H9 (cell line): ENCODE measurements around the gene TCHH. TPM values are rescaled to one million over a fixed set of nuclear protein-coding genes. Genes with fewer than 3 reads are reported as not detected.

Experiments used
- DNase-seq: peaks from one replicate; pipeline ENCODE4 v3.0.0-alpha.2; 2017
- H2AFZ ChIP-seq: one replicate; pipeline ENCODE4 v1.6.1; 2013; ENCODE audit warnings: mild to moderate bottlenecking, low read length, control low read depth, moderate library complexity
- H2AK5ac ChIP-seq: 2 replicates; pipeline ENCODE4 v1.6.1; 2013; ENCODE audit warnings: low read length, control low read depth, mixed read lengths; ENCODE audit not compliant: insufficient read length
- H2BK120ac ChIP-seq: one replicate; pipeline ENCODE4 v1.6.1; 2013; ENCODE audit warnings: low read depth, mild to moderate bottlenecking, low read length, control low read depth, inconsistent platforms; ENCODE audit not compliant: poor library complexity, severe bottlenecking
- H2BK12ac ChIP-seq: 2 replicates; pipeline ENCODE4 v1.6.1; 2013; ENCODE audit warnings: low read length, control low read depth, mixed read lengths, low read depth; ENCODE audit not compliant: insufficient read length
- H2BK15ac ChIP-seq: 2 replicates; pipeline ENCODE4 v1.6.1; 2013; ENCODE audit warnings: low read depth, low read length, control low read depth
- H2BK20ac ChIP-seq: one replicate; pipeline ENCODE4 v1.6.1; 2013; ENCODE audit warnings: low read depth, mild to moderate bottlenecking, low read length, control low read depth, inconsistent platforms; ENCODE audit not compliant: poor library complexity, severe bottlenecking
- H2BK5ac ChIP-seq: 2 replicates; pipeline ENCODE4 v1.6.1; 2013; ENCODE audit warnings: low read length, control low read depth, mixed read lengths; ENCODE audit not compliant: insufficient read length
- H3K14ac ChIP-seq: 2 replicates; pipeline ENCODE4 v1.6.1; 2013; ENCODE audit warnings: low read length, control low read depth; ENCODE audit not compliant: insufficient read depth
- H3K18ac ChIP-seq: 2 replicates; pipeline ENCODE4 v1.6.1; 2013; ENCODE audit warnings: low read depth, mild to moderate bottlenecking, mixed read lengths, low read length, control low read depth; ENCODE audit not compliant: insufficient read length
- H3K23ac ChIP-seq: 2 replicates; pipeline ENCODE4 v1.6.1; 2013; ENCODE audit warnings: low read length, control low read depth, mixed read lengths, low read depth; ENCODE audit not compliant: insufficient read length
- H3K23me2 ChIP-seq: 2 replicates; pipeline ENCODE4 v1.6.1; 2013; ENCODE audit warnings: low read depth, mild to moderate bottlenecking, mixed read lengths, low read length, control low read depth; ENCODE audit not compliant: insufficient read length, poor library complexity, severe bottlenecking
- H3K27ac ChIP-seq: 2 replicates; pipeline ENCODE4 v1.5.1; 2013; ENCODE audit warnings: low read length, control low read depth, mixed read lengths, low read depth; ENCODE audit not compliant: insufficient read length
- H3K27me3 ChIP-seq: 2 replicates; pipeline ENCODE4 v1.6.1; 2013; ENCODE audit warnings: low read length, control low read depth, inconsistent platforms; ENCODE audit not compliant: insufficient read depth
- H3K4ac ChIP-seq: 2 replicates; pipeline ENCODE4 v1.6.1; 2013; ENCODE audit warnings: low read depth, mild to moderate bottlenecking, control low read depth, inconsistent platforms, low read length, moderate library complexity
- H3K4me1 ChIP-seq: 2 replicates; pipeline ENCODE4 v1.6.1; 2013; ENCODE audit warnings: low read length, control low read depth, inconsistent platforms; ENCODE audit not compliant: insufficient read depth
- H3K4me2 ChIP-seq: 2 replicates; pipeline ENCODE4 v1.6.1; 2013; ENCODE audit warnings: low read length, control low read depth, mixed read lengths; ENCODE audit not compliant: insufficient read length, insufficient read depth
- H3K56ac ChIP-seq: 2 replicates; pipeline ENCODE4 v1.6.1; 2013; ENCODE audit warnings: low read depth, mild to moderate bottlenecking, mixed read lengths, low read length, control low read depth; ENCODE audit not compliant: insufficient read length
- H3K79me1 ChIP-seq: 2 replicates; pipeline ENCODE4 v1.6.1; 2013; ENCODE audit warnings: low read depth, mild to moderate bottlenecking, moderate library complexity, low read length, control low read depth, inconsistent platforms; ENCODE audit not compliant: insufficient read depth, poor library complexity, severe bottlenecking
- H3K79me2 ChIP-seq: 2 replicates; pipeline ENCODE4 v1.6.1; 2013; ENCODE audit warnings: low read length, control low read depth, inconsistent platforms; ENCODE audit not compliant: insufficient read depth
- H3K9ac ChIP-seq: 2 replicates; pipeline ENCODE4 v1.6.1; 2013; ENCODE audit warnings: low read length, control low read depth, mixed read lengths; ENCODE audit not compliant: insufficient read length; ENCODE audit errors: extremely low read depth
- H3K9me3 ChIP-seq: one replicate; pipeline ENCODE4 v1.6.1; 2013; ENCODE audit warnings: low read depth, low read length, inconsistent platforms; ENCODE audit not compliant: control insufficient read depth
- H3T11ph ChIP-seq: one replicate; pipeline ENCODE4 v1.6.1; 2013; ENCODE audit warnings: mild to moderate bottlenecking, low read length, control low read depth, inconsistent platforms
- H4K20me1 ChIP-seq: one replicate; pipeline ENCODE4 v1.6.1; 2013; ENCODE audit not compliant: control insufficient read depth, insufficient read length, insufficient read depth
- H4K5ac ChIP-seq: 2 replicates; pipeline ENCODE4 v1.6.1; 2013; ENCODE audit warnings: low read depth, mild to moderate bottlenecking, mixed read lengths, low read length, control low read depth; ENCODE audit not compliant: insufficient read length
- H4K8ac ChIP-seq: replicated peaks from 2 replicates; pipeline ENCODE4 v1.6.1; 2013; ENCODE audit warnings: low read length, control low read depth, mixed read lengths, low read depth; ENCODE audit not compliant: insufficient read length
- H4K91ac ChIP-seq: 2 replicates; pipeline ENCODE4 v1.6.1; 2013; ENCODE audit warnings: low read depth, mild to moderate bottlenecking, moderate library complexity, mixed read lengths, low read length, control low read depth; ENCODE audit not compliant: insufficient read length
- H3K27ac Mint-ChIP-seq, 3 experiments: 2 replicates in 2 of 3; 3 replicates in 1 of 3; pipeline ENCODE4 v1.8.0; 2020 to 2021; ENCODE audit warnings: mixed read lengths in 3 of 3, mild to moderate bottlenecking in 1 of 3, moderate library complexity in 1 of 3
- H3K27me3 Mint-ChIP-seq: 2 replicates; pipeline ENCODE4 v1.8.0; 2021; ENCODE audit warnings: low read depth, mild to moderate bottlenecking, moderate library complexity, mixed read lengths
- H3K36me3 Mint-ChIP-seq, 3 experiments: 2 replicates in 2 of 3; 3 replicates in 1 of 3; pipeline ENCODE4 v1.8.0; 2020 to 2021; ENCODE audit warnings: low read depth in 3 of 3, mixed read lengths in 3 of 3; ENCODE audit not compliant: insufficient read depth in 1 of 3
- H3K4me1 Mint-ChIP-seq, 2 experiments: 2 replicates each; pipeline ENCODE4 v1.8.0; 2020; ENCODE audit warnings: mixed read lengths in 2 of 2
- H3K4me3 Mint-ChIP-seq, 2 experiments: 2 replicates in 1 of 2; 3 replicates in 1 of 2; pipeline ENCODE4 v1.8.0; 2020 to 2021; ENCODE audit warnings: mild to moderate bottlenecking in 2 of 2, mixed read lengths in 2 of 2, moderate library complexity in 1 of 2
- H3K9me3 Mint-ChIP-seq, 2 experiments: 2 replicates in 1 of 2; 3 replicates in 1 of 2; pipeline ENCODE4 v1.8.0; 2020; ENCODE audit warnings: mild to moderate bottlenecking in 2 of 2, mixed read lengths in 2 of 2, moderate library complexity in 1 of 2
- CTCF ChIP-seq: fragments of 200-600 bp; sonication (generic); conservative IDR thresholded peaks from 3 replicates; pipeline ENCODE4 v1.8.0; 2021; ENCODE audit warnings: antibody characterized with exemption, mild to moderate bottlenecking
- WGBS: extraction: QIAGEN DNeasy Blood & Tissue Kit; methylation state at CpG from one replicate; pipeline ENCODE4 v1.1.7; 2013; ENCODE audit warnings: missing lambda C conversion rate, low lambda C conversion rate, mixed read lengths; ENCODE audit not compliant: insufficient read length; ENCODE audit errors: extremely low coverage; 5-methylcytosine and 5-hydroxymethylcytosine counted together
- total RNA-seq: library from RNA; stranded (reverse); gene quantifications from 2 replicates; pipeline ENCODE4 v1.2.1, GENCODE V29; 2021

The TCHH gene
- total RNA-seq, 1 experiment from 2014 or later: not detected

GRCh38 chr1:152078831-152079441 is 36.3 kb downstream of the TCHH start:
- no peak for TF ChIP-seq CTCF
- Histone ChIP-seq H2BK12ac (no peak overlapping the region), H3K18ac (no peak overlapping the region), H3K27me3 (no peaks in the 10 kb centered on the region), H3K4me2 (no peak overlapping the region), H2BK5ac (no peak overlapping the region), H2BK120ac (no peak overlapping the region), H2BK20ac (no peak overlapping the region), H3K4me1 (no peaks in the 10 kb centered on the region), H4K8ac (no peak overlapping the region), H3K79me2 (no peaks in the 10 kb centered on the region), H3K56ac (no peak overlapping the region), H2BK15ac (no peak overlapping the region), H3K4ac (no peak overlapping the region), H2AFZ (no peak overlapping the region), H3K23me2 (no peaks in the 10 kb centered on the region), H3K23ac (no peak overlapping the region), H3K9ac (no peak overlapping the region), H4K5ac (no peak overlapping the region), H3K14ac (no peak overlapping the region), H3K27ac (no peak overlapping the region), H3T11ph (no peak overlapping the region), H4K91ac (no peak overlapping the region), H3K79me1 (no peaks in the 10 kb centered on the region), H2AK5ac (no peak overlapping the region), H4K20me1 (no peaks in the 10 kb centered on the region), H3K9me3 (no peaks in the 10 kb centered on the region)
- Mint-ChIP-seq H3K4me1 (no peaks in the 10 kb centered on the region), H3K36me3 (peaks cover 0 to 7% (median 4%) of the 10 kb centered on the region in 3 experiments; a peak in 4 of 7 replicates), H3K27me3 (peaks cover 4% of the 10 kb centered on the region), H3K9me3 (peaks cover 42 to 82% of the 10 kb centered on the region in 2 experiments), H3K4me3 (no peak overlapping the region), H3K27ac (no peak overlapping the region)
- no CpG with 5 or more reads among the region's 24 CpGs for WGBS
- DNase-seq: no peak
